WERI-Rb-1 (cell line): ENCODE measurements around the gene SIPA1L2.

ENCODE experiments used
- DNase-seq: peaks from one replicate; pipeline ENCODE4 v3.0.0-alpha.2; 2020
- H3K27ac ChIP-seq: fragments of 250-450 bp; sonication (Bioruptor Pico); 2 replicates; pipeline ENCODE4 v1.5.1; 2020; ENCODE audit warnings: mild to moderate bottlenecking, moderate library complexity
- H3K27me3 ChIP-seq: fragments of 250-450 bp; sonication (Bioruptor Pico); 2 replicates; pipeline ENCODE4 v1.5.1; 2021; ENCODE audit warnings: mild to moderate bottlenecking, low read depth, moderate library complexity; ENCODE audit not compliant: insufficient read depth, severe bottlenecking
- H3K36me3 ChIP-seq: fragments of 250-450 bp; sonication (Bioruptor Pico); 2 replicates; pipeline ENCODE4 v1.5.1; 2020; ENCODE audit warnings: mild to moderate bottlenecking, moderate library complexity
- H3K4me3 ChIP-seq: 2 replicates; pipeline ENCODE4 v1.5.1; 2011; ENCODE audit warnings: low read depth, mild to moderate bottlenecking, control low read depth, low read length
- H3K9me3 ChIP-seq: fragments of 250-450 bp; sonication (Bioruptor Pico); 2 replicates; pipeline ENCODE4 v1.5.1; 2021; ENCODE audit warnings: mild to moderate bottlenecking, moderate library complexity; ENCODE audit not compliant: severe bottlenecking
- CTCF ChIP-seq: IDR thresholded peaks from 2 replicates; pipeline ENCODE4 v1.5.1; 2011; ENCODE audit warnings: low read depth, mild to moderate bottlenecking, control low read depth, inconsistent platforms, low read length

Gene SIPA1L2

GRCh38 chr1:232673256-232673655 lies 43.3 kb upstream of the SIPA1L2 start:
- Histone ChIP-seq H3K27me3 (no peaks in the 10 kb centered on the region), H3K9me3 (peaks cover 2% of the 10 kb centered on the region), H3K36me3 (no peaks in the 10 kb centered on the region), H3K27ac (no peak overlapping the region), H3K4me3 (no peak overlapping the region)
- TF ChIP-seq CTCF, result no peak
- DNase-seq, result no peak

GRCh38 chr1:232669981-232670747 lies 40.2 kb upstream of the SIPA1L2 start:
- DNase-seq, result no peak
- TF ChIP-seq CTCF, result no peak
- no peak overlapping the region for H3K27ac ChIP-seq

GRCh38 chr1:232667778-232668165 lies 37.8 kb upstream of the SIPA1L2 start:
- Histone ChIP-seq H3K36me3 (no peaks in the 10 kb centered on the region), H3K27ac (no peak overlapping the region), H3K27me3 (no peaks in the 10 kb centered on the region), H3K9me3 (peaks cover 2% of the 10 kb centered on the region), H3K4me3 (no peak overlapping the region)
- no peak for TF ChIP-seq CTCF
- no peak for DNase-seq

More at GRCh38 chr1:232669981-232670747, 40.2 kb upstream of the SIPA1L2 start:
- H3K9me3 ChIP-seq, result peaks cover 2% of the 10 kb centered on the region
- H3K36me3 ChIP-seq, result no peaks in the 10 kb centered on the region
- H3K4me3 ChIP-seq, result no peak overlapping the region
- H3K27me3 ChIP-seq, result no peaks in the 10 kb centered on the region

- Histone ChIP-seq H3K9me3 (peaks cover 2% of the 10 kb centered on the region), H3K27ac (no peak overlapping the region), H3K27me3 (no peaks in the 10 kb centered on the region), H3K36me3 (no peaks in the 10 kb centered on the region), H3K4me3 (no peak overlapping the region)
- TF ChIP-seq CTCF, result no peak
- DNase-seq, result no peak
These were observed 37.3 kb upstream of the SIPA1L2 start for GRCh38 chr1:232667094-232667777.

GRCh38 chr1:232664844-232665777 lies 35.2 kb upstream of the SIPA1L2 start:
- H3K27me3 ChIP-seq, result no peaks in the 10 kb centered on the region
- no peak overlapping the region for H3K27ac ChIP-seq
- DNase-seq, result no peak
- H3K9me3 ChIP-seq, result no peaks in the 10 kb centered on the region
- TF ChIP-seq CTCF, result no peak
- H3K36me3 ChIP-seq, result no peaks in the 10 kb centered on the region
- no peak overlapping the region for H3K4me3 ChIP-seq
